Uterus (tissue), 4 donors: ENCODE results near the gene JPT2. TPM values are rescaled to one million over a fixed set of nuclear protein-coding genes. Genes with fewer than 3 reads are reported as not detected.
A peak's percentile ranks its signal among the peaks of the same experiment; 100 is the strongest.
"Not testable (repeated sequence)": the region's sequence is repeated elsewhere in the genome, so short reads cannot be mapped to it uniquely, and the experiment has no call there.

Source experiments
- DNase-seq, 2 donors: peaks; one replicate each; pipeline ENCODE4 v3.0.0-alpha.2; 2019 to 2020
- H3K27ac ChIP-seq, 2 donors: fragments of 200-600 bp; sonication (generic); 1 replicate in 1 of 2; 2 replicates in 1 of 2; pipeline ENCODE4 v1.5.1; 2016 to 2018
- H3K27me3 ChIP-seq, 2 donors: fragments of 200-600 bp; sonication (generic); one replicate each; pipeline ENCODE4 v1.5.1; 2018 to 2019; ENCODE audit warnings: control low read depth in 1 of 2
- H3K36me3 ChIP-seq, 2 donors: fragments of 200-600 bp; sonication (generic); one replicate each; pipeline ENCODE4 v1.5.1; 2019; ENCODE audit warnings: control low read depth in 1 of 2
- H3K4me1 ChIP-seq, 2 donors: fragments of 200-600 bp; sonication (generic); one replicate each; pipeline ENCODE4 v1.5.1; 2018 to 2019; ENCODE audit warnings: control low read depth in 1 of 2
- H3K4me3 ChIP-seq, 2 donors: fragments of 200-600 bp; sonication (generic); 1 replicate in 1 of 2; 2 replicates in 1 of 2; pipeline ENCODE4 v1.5.1; 2018 to 2019; ENCODE audit warnings: mild to moderate bottlenecking in 1 of 2
- H3K9me3 ChIP-seq, 2 donors: fragments of 200-600 bp; sonication (generic); one replicate each; pipeline ENCODE4 v1.5.1; 2019; ENCODE audit warnings: control low read depth in 1 of 2
- CTCF ChIP-seq, 4 experiments: fragments of 200-600 bp in 2 of 4; fragments of 450-650 bp in 2 of 4; sonication (generic) in 2 of 4; IDR thresholded peaks; one replicate each; pipeline ENCODE4 v1.5.1; 2016 to 2019; ENCODE audit warnings: antibody characterized with exemption in 4 of 4, mild to moderate bottlenecking in 2 of 4, moderate library complexity in 1 of 4
- POLR2A ChIP-seq, 2 donors: fragments of 450-650 bp; IDR thresholded peaks; one replicate each; pipeline ENCODE4 v1.6.1; 2016; ENCODE audit warnings: antibody characterized with exemption in 2 of 2, mild to moderate bottlenecking in 1 of 2, moderate library complexity in 1 of 2
- intact Hi-C: fragments of 100-400 bp; cut with DNase I; formaldehyde crosslinking; loops from one replicate; pipeline ENCODE4 v1.15.1; 2023; ENCODE audit warnings: low total_unique reads
- total RNA-seq, 4 donors: library from RNA; depleted of rRNA in 3 of 4; stranded (reverse); fragments of >200 nt in 3 of 4; gene quantifications; one replicate each; pipeline versions ENCODE4 v1.1.0 to v1.2.4, GENCODE V29; 2014 to 2023
- donor health status: DM: yes; HTN: yes; CAD: no.

The JPT2 gene
- total RNA-seq, 4 donors from 2014 or later, result 10.6 to 59.0 (median 39.6) TPM

GRCh38 chr16:1713331-1713730, 35.3 kb downstream of the JPT2 start:
- Histone ChIP-seq H3K36me3 (no peaks in the 10 kb centered on the region), H3K27me3 (no peaks in the 10 kb centered on the region), H3K27ac (no peak overlapping the region), H3K4me1 (peaks cover 0 to 5% of the 10 kb centered on the region in 2 donors), H3K9me3 (no peaks in the 10 kb centered on the region), H3K4me3 (no peak overlapping the region)
- no peak for DNase-seq
- intact Hi-C loops, result no loop called here
- TF ChIP-seq POLR2A (IDR thresholded peaks at IDR 0.05) (no peak), CTCF (IDR thresholded peaks at IDR 0.05) (no peak)

GRCh38 chr16:1713933-1714332, 35.9 kb downstream of the JPT2 start:
- DNase-seq, result no peak
- Histone ChIP-seq H3K27ac (no peak overlapping the region), H3K27me3 (no peaks in the 10 kb centered on the region), H3K36me3 (no peaks in the 10 kb centered on the region), H3K4me1 (no peaks in the 10 kb centered on the region), H3K9me3 (no peaks in the 10 kb centered on the region), H3K4me3 (no peak overlapping the region)
- intact Hi-C loops, result no loop called here
- TF ChIP-seq CTCF (IDR thresholded peaks at IDR 0.05) (no peak), POLR2A (IDR thresholded peaks at IDR 0.05) (no peak)

- DNase-seq, result no peak
- Histone ChIP-seq H3K4me1 (no peaks in the 10 kb centered on the region), H3K4me3 (no peak overlapping the region), H3K27ac (no peak overlapping the region), H3K9me3 (no peaks in the 10 kb centered on the region), H3K36me3 (no peaks in the 10 kb centered on the region), H3K27me3 (no peaks in the 10 kb centered on the region)
- TF ChIP-seq CTCF (IDR thresholded peaks at IDR 0.05) (no peak), POLR2A (IDR thresholded peaks at IDR 0.05) (no peak)
- intact Hi-C loops, result no loop called here
These were observed 37.1 kb downstream of the JPT2 start for GRCh38 chr16:1715220-1715619.

GRCh38 chr16:1718236-1718635, 40.2 kb downstream of the JPT2 start:
- H3K9me3 ChIP-seq, H3K4me1 ChIP-seq, H3K27me3 ChIP-seq, DNase-seq, H3K27ac ChIP-seq, intact Hi-C loops, H3K36me3 ChIP-seq, H3K4me3 ChIP-seq: not testable (repeated sequence)

- H3K4me1 ChIP-seq, result not testable (repeated sequence)
These were observed 41.6 kb downstream of the JPT2 start for GRCh38 chr16:1719559-1720229.

GRCh38 chr16:1721372-1721771, 43.3 kb downstream of the JPT2 start:
- no peak for DNase-seq
- intact Hi-C loops, result no loop called here
- TF ChIP-seq CTCF (IDR thresholded peaks at IDR 0.05) (no peak), POLR2A (IDR thresholded peaks at IDR 0.05) (no peak)
- Histone ChIP-seq H3K36me3 (no peaks in the 10 kb centered on the region), H3K27ac (peak overlapping the region in 1 of 2 donors; percentile 67), H3K4me1 (no peaks in the 10 kb centered on the region), H3K4me3 (no peak overlapping the region), H3K27me3 (no peaks in the 10 kb centered on the region), H3K9me3 (no peaks in the 10 kb centered on the region)

More at GRCh38 chr16:1719559-1720229, 41.6 kb downstream of the JPT2 start:
- H3K4me3 ChIP-seq, H3K9me3 ChIP-seq, H3K36me3 ChIP-seq, DNase-seq, intact Hi-C loops, H3K27ac ChIP-seq, H3K27me3 ChIP-seq: not testable (repeated sequence)
